ENCODE results near the gene COL26A1. TPM values are rescaled to one million over a fixed set of nuclear protein-coding genes. Genes with fewer than 3 reads are reported as not detected.

The COL26A1 gene
- total RNA-seq, 1 experiment from 2014 or later: not detected

GRCh38 chr7:101376601-101377000, 13.9 kb downstream of the COL26A1 start:
- intact Hi-C loops (cut with micrococcal nuclease): no loop called here
- no peaks in the 10 kb centered on the region for H3K9me3 ChIP-seq (ENCODE audit: low read length)
- no peak overlapping the region for H3K4me3 ChIP-seq (ENCODE audit: low read length)
- H3K9me2 ChIP-seq (replicated peaks; ENCODE audit: low read length): no peaks in the 10 kb centered on the region
- CTCF ChIA-PET: interaction anchor here (0.7 kb wide), 1 partner anchor 449 kb away, joined by 3 read pairs; no protein-coding TSS in a partner anchor
- BruUV-seq (replicated peaks): no TSS peak
- no peak overlapping the region for H3K27ac ChIP-seq (ENCODE audit: low read length)
- H3K4me2 ChIP-seq (ENCODE audit: low read length): no peak overlapping the region
- no peaks in the 10 kb centered on the region for H3F3A ChIP-seq (ENCODE audit: low read length, unreplicated experiment)
- TF ChIP-seq EZH2 (IDR thresholded peaks at IDR 0.05; ENCODE audit: low read length, unreplicated experiment) (no peak), CTCF (conservative IDR thresholded peaks at IDR 0.05; ENCODE audit: low read depth, low read length) (no peak), EZH2phosphoT487 (IDR thresholded peaks at IDR 0.05; ENCODE audit: borderline replicate concordance, low read length) (no peak)
- 0 out of 2 replicates have a peak, but pooled peaks cover 4% of the 10 kb centered on the region for H3K27me3 ChIP-seq (ENCODE audit: low read length)
- POLR2A ChIA-PET (ENCODE audit: unreplicated experiment): no interaction called here
- H3K36me3 ChIP-seq (ENCODE audit: low read depth, low read length): no peaks in the 10 kb centered on the region
- no peak overlapping the region for H3K9ac ChIP-seq (ENCODE audit: low read length)
- H3K79me2 ChIP-seq (ENCODE audit: low read length): no peaks in the 10 kb centered on the region
- no peak for DNase-seq
- no peak for ATAC-seq
- no peak overlapping the region for H2AFZ ChIP-seq (ENCODE audit: low read length)
- H3K4me1 ChIP-seq (ENCODE audit: insufficient read depth, low read length): no peaks in the 10 kb centered on the region
- H4K20me1 ChIP-seq (ENCODE audit: low read length): no peaks in the 10 kb centered on the region

- CTCF ChIA-PET: no interaction called here
- BruUV-seq (replicated peaks): no TSS peak
- no peak overlapping the region for H2AFZ ChIP-seq (ENCODE audit: low read length)
- no peaks in the 10 kb centered on the region for H3F3A ChIP-seq (ENCODE audit: low read length, unreplicated experiment)
- H3K79me2 ChIP-seq (ENCODE audit: low read length): no peaks in the 10 kb centered on the region
- ATAC-seq: peak; percentile 42; the same call in 1 of the 2 replicates
- no peaks in the 10 kb centered on the region for H4K20me1 ChIP-seq (ENCODE audit: low read length)
- no peaks in the 10 kb centered on the region for H3K36me3 ChIP-seq (ENCODE audit: low read depth, low read length)
- no peaks in the 10 kb centered on the region for H3K27me3 ChIP-seq (ENCODE audit: low read length)
- no peak for DNase-seq
- H3K9me3 ChIP-seq (ENCODE audit: low read length): no peaks in the 10 kb centered on the region
- no peaks in the 10 kb centered on the region for H3K4me1 ChIP-seq (ENCODE audit: insufficient read depth, low read length)
- intact Hi-C loops (cut with micrococcal nuclease): no loop called here
- no peak overlapping the region for H3K4me2 ChIP-seq (ENCODE audit: low read length)
- no peak for TF ChIP-seq EZH2 (IDR thresholded peaks at IDR 0.05; ENCODE audit: low read length, unreplicated experiment)
- TF ChIP-seq EZH2phosphoT487 (IDR thresholded peaks at IDR 0.05; ENCODE audit: borderline replicate concordance, low read length): no peak
- TF ChIP-seq CTCF (conservative IDR thresholded peaks at IDR 0.05; ENCODE audit: low read depth, low read length): no peak
- H3K27ac ChIP-seq (ENCODE audit: low read length): no peak overlapping the region
- H3K4me3 ChIP-seq (ENCODE audit: low read length): no peak overlapping the region
- H3K9ac ChIP-seq (ENCODE audit: low read length): no peak overlapping the region
- POLR2A ChIA-PET (ENCODE audit: unreplicated experiment): no interaction called here
- no peaks in the 10 kb centered on the region for H3K9me2 ChIP-seq (replicated peaks; ENCODE audit: low read length)
These were observed 14.6 kb downstream of the COL26A1 start for GRCh38 chr7:101377189-101377736.

- H3K36me3 ChIP-seq (ENCODE audit: low read depth, low read length): no peaks in the 10 kb centered on the region
- ATAC-seq: no peak
- H2AFZ ChIP-seq (ENCODE audit: low read length): no peak overlapping the region
- H3K9me3 ChIP-seq (ENCODE audit: low read length): no peaks in the 10 kb centered on the region
- TF ChIP-seq CTCF (conservative IDR thresholded peaks at IDR 0.05; ENCODE audit: low read depth, low read length) (no peak), EZH2phosphoT487 (IDR thresholded peaks at IDR 0.05; ENCODE audit: borderline replicate concordance, low read length) (no peak), EZH2 (IDR thresholded peaks at IDR 0.05; ENCODE audit: low read length, unreplicated experiment) (no peak)
- no peaks in the 10 kb centered on the region for H3K9me2 ChIP-seq (replicated peaks; ENCODE audit: low read length)
- H4K20me1 ChIP-seq (ENCODE audit: low read length): no peaks in the 10 kb centered on the region
- no peaks in the 10 kb centered on the region for H3K4me1 ChIP-seq (ENCODE audit: insufficient read depth, low read length)
- no peak overlapping the region for H3K4me2 ChIP-seq (ENCODE audit: low read length)
- no peaks in the 10 kb centered on the region for H3K79me2 ChIP-seq (ENCODE audit: low read length)
- H3F3A ChIP-seq (ENCODE audit: low read length, unreplicated experiment): no peaks in the 10 kb centered on the region
- ChIA-PET CTCF (no interaction called here), POLR2A (ENCODE audit: unreplicated experiment) (no interaction called here)
- H3K27me3 ChIP-seq (ENCODE audit: low read length): no peaks in the 10 kb centered on the region
- no peak overlapping the region for H3K9ac ChIP-seq (ENCODE audit: low read length)
- DNase-seq: no peak
- BruUV-seq (replicated peaks): no TSS peak
- H3K4me3 ChIP-seq (ENCODE audit: low read length): no peak overlapping the region
- intact Hi-C loops (cut with micrococcal nuclease): no loop called here
- H3K27ac ChIP-seq (ENCODE audit: low read length): no peak overlapping the region
These were observed 16.1 kb downstream of the COL26A1 start for GRCh38 chr7:101378751-101379174.

Measured in PC-3 (cell line).